ENCODE results near the gene DCUN1D3. TPM values are rescaled to one million over a fixed set of nuclear protein-coding genes. Genes with fewer than 3 reads are reported as not detected.
"Not testable (repeated sequence)": the region's sequence is repeated elsewhere in the genome, so short reads cannot be mapped to it uniquely, and the experiment has no call there.

DCUN1D3 gene
- total RNA-seq, 1 donor from 2014 or later, result 14.0 TPM

- TF ChIP-seq CTCF (IDR thresholded peaks at IDR 0.05; ENCODE audit: insufficient read depth, low read length, severe bottlenecking), result no peak
- no peak for FAIRE-seq
- H3K36me3 ChIP-seq (ENCODE audit: control insufficient read depth, insufficient read depth, low read length), result no peaks in the 10 kb centered on the region
Observed at GRCh38 chr16:20868890-20869289, 31.3 kb downstream of the DCUN1D3 start.

GRCh38 chr16:20867585-20867984 lies 32.6 kb downstream of the DCUN1D3 start:
- H3K27me3 ChIP-seq (ENCODE audit: control insufficient read depth, insufficient read depth, low read length), result no peaks in the 10 kb centered on the region
- FAIRE-seq, result no peak
- no peak overlapping the region for H3K4me3 ChIP-seq (ENCODE audit: low read depth, low read length)
- TF ChIP-seq CTCF (IDR thresholded peaks at IDR 0.05; ENCODE audit: insufficient read depth, low read length, severe bottlenecking), result no peak
- DNase-seq (ENCODE audit: low read depth), result peak; percentile 32
- H3K36me3 ChIP-seq (ENCODE audit: control insufficient read depth, insufficient read depth, low read length), result no peaks in the 10 kb centered on the region

More at GRCh38 chr16:20868890-20869289, 31.3 kb downstream of the DCUN1D3 start:
- DNase-seq (ENCODE audit: low read depth), result no peak
- H3K27me3 ChIP-seq (ENCODE audit: control insufficient read depth, insufficient read depth, low read length), result no peaks in the 10 kb centered on the region
- no peak overlapping the region for H3K4me3 ChIP-seq (ENCODE audit: low read depth, low read length)

GRCh38 chr16:20866801-20867200 lies 33.4 kb downstream of the DCUN1D3 start:
- Histone ChIP-seq H3K36me3 (ENCODE audit: control insufficient read depth, insufficient read depth, low read length) (peaks cover 5% of the 10 kb centered on the region), H3K27me3 (ENCODE audit: control insufficient read depth, insufficient read depth, low read length) (no peaks in the 10 kb centered on the region), H3K4me3 (ENCODE audit: low read depth, low read length) (no peak overlapping the region)
- FAIRE-seq (no peak), DNase-seq (ENCODE audit: low read depth) (no peak)
- no peak for TF ChIP-seq CTCF (IDR thresholded peaks at IDR 0.05; ENCODE audit: insufficient read depth, low read length, severe bottlenecking)

GRCh38 chr16:20866145-20866772 lies 33.9 kb downstream of the DCUN1D3 start:
- Histone ChIP-seq H3K27me3 (ENCODE audit: control insufficient read depth, insufficient read depth, low read length) (no peaks in the 10 kb centered on the region), H3K36me3 (ENCODE audit: control insufficient read depth, insufficient read depth, low read length) (peaks cover 5% of the 10 kb centered on the region), H3K4me3 (ENCODE audit: low read depth, low read length) (no peak overlapping the region)
- DNase-seq (ENCODE audit: low read depth), result peak; percentile 89
- TF ChIP-seq CTCF (IDR thresholded peaks at IDR 0.05; ENCODE audit: insufficient read depth, low read length, severe bottlenecking), result no peak
- no peak for FAIRE-seq

- peak; percentile 95 for DNase-seq (ENCODE audit: low read depth)
Observed at GRCh38 chr16:20865420-20866131, 34.6 kb downstream of the DCUN1D3 start.

GRCh38 chr16:20864376-20864775 lies 35.8 kb downstream of the DCUN1D3 start:
- not testable (repeated sequence) for H3K36me3 ChIP-seq (ENCODE audit: control insufficient read depth, insufficient read depth, low read length); DNase-seq (ENCODE audit: low read depth); H3K4me3 ChIP-seq (ENCODE audit: low read depth, low read length); H3K27me3 ChIP-seq (ENCODE audit: control insufficient read depth, insufficient read depth, low read length); FAIRE-seq

More at GRCh38 chr16:20865420-20866131, 34.6 kb downstream of the DCUN1D3 start:
- Histone ChIP-seq H3K4me3 (ENCODE audit: low read depth, low read length) (no peak overlapping the region), H3K36me3 (ENCODE audit: control insufficient read depth, insufficient read depth, low read length) (peaks cover 6% of the 10 kb centered on the region), H3K27me3 (ENCODE audit: control insufficient read depth, insufficient read depth, low read length) (no peaks in the 10 kb centered on the region)
- TF ChIP-seq CTCF (IDR thresholded peaks at IDR 0.05; ENCODE audit: insufficient read depth, low read length, severe bottlenecking), result no peak
- FAIRE-seq, result no peak
